Muscle layer of duodenum (tissue), 2 donors: Measurements from ENCODE around the gene BCAS1.

Source experiments
- H3K27ac ChIP-seq: one replicate; pipeline ENCODE4 v1.7.0; 2013; ENCODE audit warnings: mild to moderate bottlenecking, low read length
- H3K27me3 ChIP-seq: one replicate; pipeline ENCODE4 v1.7.0; 2013; ENCODE audit warnings: low read depth, mild to moderate bottlenecking, control low read depth, low read length
- H3K36me3 ChIP-seq, 2 donors: one replicate each; pipeline ENCODE4 v1.7.0; 2013; ENCODE audit warnings: low read length in 2 of 2, control low read depth in 1 of 2, mild to moderate bottlenecking in 1 of 2; ENCODE audit not compliant: insufficient read depth in 2 of 2, control insufficient read depth in 1 of 2
- H3K4me1 ChIP-seq, 2 donors: one replicate each; pipeline ENCODE4 v1.7.0; 2013; ENCODE audit warnings: low read length in 2 of 2, mild to moderate bottlenecking in 2 of 2, control low read depth in 1 of 2, moderate library complexity in 1 of 2; ENCODE audit not compliant: insufficient read depth in 2 of 2, control insufficient read depth in 1 of 2
- H3K4me3 ChIP-seq, 2 donors: one replicate each; pipeline ENCODE4 v1.7.0; 2013; ENCODE audit warnings: low read length in 2 of 2, low read depth in 1 of 2, mild to moderate bottlenecking in 1 of 2
- H3K9me3 ChIP-seq, 2 donors: one replicate each; pipeline ENCODE4 v1.7.0; 2013; ENCODE audit warnings: low read length in 2 of 2, control low read depth in 1 of 2, mild to moderate bottlenecking in 1 of 2; ENCODE audit not compliant: control insufficient read depth in 1 of 2
- donor health status: healthy.

Gene BCAS1

GRCh38 chr20:54025251-54025771 is 45.1 kb downstream of the BCAS1 start:
- Histone ChIP-seq H3K27ac (no peak overlapping the region), H3K36me3 (no peaks in the 10 kb centered on the region), H3K27me3 (no peaks in the 10 kb centered on the region), H3K9me3 (no peaks in the 10 kb centered on the region), H3K4me1 (no peaks in the 10 kb centered on the region), H3K4me3 (no peak overlapping the region)

GRCh38 chr20:54023406-54023805 is 47.0 kb downstream of the BCAS1 start:
- H3K27ac ChIP-seq, result no peak overlapping the region
- no peaks in the 10 kb centered on the region for H3K27me3 ChIP-seq
- H3K4me3 ChIP-seq, result no peak overlapping the region
- H3K4me1 ChIP-seq, result no peaks in the 10 kb centered on the region
- no peaks in the 10 kb centered on the region for H3K36me3 ChIP-seq
- H3K9me3 ChIP-seq, result no peaks in the 10 kb centered on the region

GRCh38 chr20:54021446-54022235 is 48.8 kb downstream of the BCAS1 start:
- Histone ChIP-seq H3K4me3 (no peak overlapping the region), H3K27ac (no peak overlapping the region), H3K9me3 (no peaks in the 10 kb centered on the region), H3K36me3 (no peaks in the 10 kb centered on the region), H3K4me1 (no peaks in the 10 kb centered on the region), H3K27me3 (no peaks in the 10 kb centered on the region)

- H3K36me3 ChIP-seq, result no peaks in the 10 kb centered on the region
- no peaks in the 10 kb centered on the region for H3K27me3 ChIP-seq
- H3K9me3 ChIP-seq, result no peaks in the 10 kb centered on the region
- no peak overlapping the region for H3K27ac ChIP-seq
- no peaks in the 10 kb centered on the region for H3K4me1 ChIP-seq
- no peak overlapping the region for H3K4me3 ChIP-seq
These were observed 49.5 kb downstream of the BCAS1 start for GRCh38 chr20:54020868-54021267.

GRCh38 chr20:54020348-54020747 is 50.0 kb downstream of the BCAS1 start:
- no peaks in the 10 kb centered on the region for H3K27me3 ChIP-seq
- H3K27ac ChIP-seq, result no peak overlapping the region
- no peak overlapping the region for H3K4me3 ChIP-seq
- no peaks in the 10 kb centered on the region for H3K4me1 ChIP-seq
- no peaks in the 10 kb centered on the region for H3K9me3 ChIP-seq
- H3K36me3 ChIP-seq, result no peaks in the 10 kb centered on the region

GRCh38 chr20:54019585-54019984 is 50.8 kb downstream of the BCAS1 start:
- Histone ChIP-seq H3K4me3 (no peak overlapping the region), H3K27ac (no peak overlapping the region), H3K4me1 (no peaks in the 10 kb centered on the region), H3K9me3 (no peaks in the 10 kb centered on the region), H3K27me3 (no peaks in the 10 kb centered on the region), H3K36me3 (no peaks in the 10 kb centered on the region)

GRCh38 chr20:54019127-54019526 is 51.3 kb downstream of the BCAS1 start:
- H3K27me3 ChIP-seq, result no peaks in the 10 kb centered on the region
- H3K4me3 ChIP-seq, result no peak overlapping the region
- no peak overlapping the region for H3K27ac ChIP-seq
- no peaks in the 10 kb centered on the region for H3K36me3 ChIP-seq
- H3K9me3 ChIP-seq, result no peaks in the 10 kb centered on the region
- no peaks in the 10 kb centered on the region for H3K4me1 ChIP-seq

- no peak overlapping the region for H3K27ac ChIP-seq
- H3K36me3 ChIP-seq, result no peaks in the 10 kb centered on the region
- H3K4me3 ChIP-seq, result no peak overlapping the region
- no peaks in the 10 kb centered on the region for H3K9me3 ChIP-seq
- H3K4me1 ChIP-seq, result no peaks in the 10 kb centered on the region
- no peaks in the 10 kb centered on the region for H3K27me3 ChIP-seq
These were observed 52.5 kb downstream of the BCAS1 start for GRCh38 chr20:54017846-54018245.

- Histone ChIP-seq H3K4me3 (no peak overlapping the region), H3K4me1 (no peaks in the 10 kb centered on the region), H3K9me3 (no peaks in the 10 kb centered on the region), H3K36me3 (no peaks in the 10 kb centered on the region), H3K27ac (no peak overlapping the region), H3K27me3 (no peaks in the 10 kb centered on the region)
These were observed 54.9 kb downstream of the BCAS1 start for GRCh38 chr20:54015496-54015895.

GRCh38 chr20:54014293-54014926 is 56.0 kb downstream of the BCAS1 start:
- Histone ChIP-seq H3K27ac (no peak overlapping the region), H3K4me3 (no peak overlapping the region), H3K4me1 (no peaks in the 10 kb centered on the region), H3K9me3 (no peaks in the 10 kb centered on the region), H3K36me3 (no peaks in the 10 kb centered on the region), H3K27me3 (no peaks in the 10 kb centered on the region)

- H3K9me3 ChIP-seq, result no peaks in the 10 kb centered on the region
- H3K4me3 ChIP-seq, result no peak overlapping the region
- H3K4me1 ChIP-seq, result no peaks in the 10 kb centered on the region
- no peak overlapping the region for H3K27ac ChIP-seq
- H3K36me3 ChIP-seq, result no peaks in the 10 kb centered on the region
- H3K27me3 ChIP-seq, result no peaks in the 10 kb centered on the region
These were observed 56.9 kb downstream of the BCAS1 start for GRCh38 chr20:54013471-54013870.
